Stomach smooth muscle (tissue), 2 donors: ENCODE measurements around the gene ZNF41.
"Not testable (repeated sequence)": the region's sequence is repeated elsewhere in the genome, so short reads cannot be mapped to it uniquely, and the experiment has no call there.

Source experiments
- H3K27ac ChIP-seq: one replicate; pipeline ENCODE4 v1.7.0; 2013; ENCODE audit warnings: mild to moderate bottlenecking, low read length, inconsistent platforms
- H3K27me3 ChIP-seq, 2 donors: one replicate each; pipeline ENCODE4 v1.7.0; 2013; ENCODE audit warnings: low read length in 2 of 2; ENCODE audit not compliant: insufficient read depth in 2 of 2, control insufficient read depth in 1 of 2
- H3K36me3 ChIP-seq, 2 donors: one replicate each; pipeline ENCODE4 v1.7.0; 2013; ENCODE audit warnings: low read length in 2 of 2; ENCODE audit not compliant: control insufficient read depth in 2 of 2, insufficient read depth in 2 of 2
- H3K4me1 ChIP-seq: one replicate; pipeline ENCODE4 v1.7.0; 2013; ENCODE audit warnings: low read length; ENCODE audit not compliant: control insufficient read depth, insufficient read depth
- H3K4me3 ChIP-seq, 2 donors: one replicate each; pipeline ENCODE4 v1.7.0; 2013; ENCODE audit warnings: low read length in 2 of 2
- H3K9ac ChIP-seq, 2 donors: one replicate each; pipeline ENCODE4 v1.7.0; 2013; ENCODE audit warnings: low read length in 2 of 2, mild to moderate bottlenecking in 1 of 2
- H3K9me3 ChIP-seq, 2 donors: one replicate each; pipeline ENCODE4 v1.7.0; 2013; ENCODE audit warnings: low read length in 2 of 2; ENCODE audit not compliant: control insufficient read depth in 2 of 2
- donor health status: healthy.
- donor health status: Pancreatic carcinoma.

Gene ZNF41

GRCh38 chrX:47507153-47507867 is 24.3 kb upstream of the ZNF41 start:
- peaks cover 0 to 7% of the 10 kb centered on the region in 2 donors for H3K27me3 ChIP-seq
- no peak overlapping the region for H3K9ac ChIP-seq
- H3K36me3 ChIP-seq = no peaks in the 10 kb centered on the region
- no peak overlapping the region for H3K27ac ChIP-seq
- H3K9me3 ChIP-seq = no peaks in the 10 kb centered on the region
- no peaks in the 10 kb centered on the region for H3K4me1 ChIP-seq
- H3K4me3 ChIP-seq = no peak overlapping the region

- H3K27ac ChIP-seq = no peak overlapping the region
These were observed 20.1 kb upstream of the ZNF41 start for GRCh38 chrX:47503151-47503550.

GRCh38 chrX:47502316-47503125 is 19.5 kb upstream of the ZNF41 start:
- Histone ChIP-seq H3K27ac (no peak overlapping the region), H3K36me3 (no peaks in the 10 kb centered on the region), H3K9me3 (no peaks in the 10 kb centered on the region), H3K9ac (no peak overlapping the region), H3K4me1 (no peaks in the 10 kb centered on the region), H3K27me3 (peaks cover 0 to 3% of the 10 kb centered on the region in 2 donors), H3K4me3 (no peak overlapping the region)

More at GRCh38 chrX:47503151-47503550, 20.1 kb upstream of the ZNF41 start:
- Histone ChIP-seq H3K9me3 (no peaks in the 10 kb centered on the region), H3K4me3 (no peak overlapping the region), H3K4me1 (no peaks in the 10 kb centered on the region), H3K27me3 (peaks cover 0 to 3% of the 10 kb centered on the region in 2 donors), H3K36me3 (no peaks in the 10 kb centered on the region), H3K9ac (no peak overlapping the region)

GRCh38 chrX:47501226-47502074 is 18.4 kb upstream of the ZNF41 start:
- H3K4me1 ChIP-seq = no peaks in the 10 kb centered on the region
- H3K9ac ChIP-seq = no peak overlapping the region
- H3K4me3 ChIP-seq = no peak overlapping the region
- no peak overlapping the region for H3K27ac ChIP-seq
- H3K9me3 ChIP-seq = no peaks in the 10 kb centered on the region
- no peaks in the 10 kb centered on the region for H3K36me3 ChIP-seq
- H3K27me3 ChIP-seq = peaks cover 0 to 3% of the 10 kb centered on the region in 2 donors

GRCh38 chrX:47500554-47500953 is 17.5 kb upstream of the ZNF41 start:
- Histone ChIP-seq H3K36me3 (no peaks in the 10 kb centered on the region), H3K9me3 (no peaks in the 10 kb centered on the region), H3K9ac (no peak overlapping the region), H3K27ac (no peak overlapping the region), H3K4me3 (no peak overlapping the region), H3K27me3 (peaks cover 0 to 3% of the 10 kb centered on the region in 2 donors), H3K4me1 (no peaks in the 10 kb centered on the region)

- no peak overlapping the region for H3K9ac ChIP-seq
- no peak overlapping the region for H3K27ac ChIP-seq
- no peaks in the 10 kb centered on the region for H3K4me1 ChIP-seq
- peaks cover 0 to 3% of the 10 kb centered on the region in 2 donors for H3K27me3 ChIP-seq
- no peaks in the 10 kb centered on the region for H3K9me3 ChIP-seq
- H3K4me3 ChIP-seq = no peak overlapping the region
- no peaks in the 10 kb centered on the region for H3K36me3 ChIP-seq
These were observed 16.3 kb upstream of the ZNF41 start for GRCh38 chrX:47499293-47499692.

GRCh38 chrX:47498411-47498810 is 15.4 kb upstream of the ZNF41 start:
- Histone ChIP-seq H3K36me3 (no peaks in the 10 kb centered on the region), H3K9ac (no peak overlapping the region), H3K27me3 (peaks cover 0 to 3% of the 10 kb centered on the region in 2 donors), H3K9me3 (peaks cover 0 to 2% of the 10 kb centered on the region in 2 donors), H3K4me3 (no peak overlapping the region), H3K4me1 (no peaks in the 10 kb centered on the region), H3K27ac (no peak overlapping the region)

- H3K27me3 ChIP-seq = peaks cover 0 to 3% of the 10 kb centered on the region in 2 donors
- H3K4me3 ChIP-seq = no peak overlapping the region
- no peaks in the 10 kb centered on the region for H3K4me1 ChIP-seq
- no peak overlapping the region for H3K27ac ChIP-seq
- H3K9me3 ChIP-seq = peaks cover 0 to 2% of the 10 kb centered on the region in 2 donors
- no peak overlapping the region for H3K9ac ChIP-seq
- no peaks in the 10 kb centered on the region for H3K36me3 ChIP-seq
These were observed 14.4 kb upstream of the ZNF41 start for GRCh38 chrX:47497271-47497888.

GRCh38 chrX:47492133-47492532 is 9.1 kb upstream of the ZNF41 start:
- H3K27me3 ChIP-seq, H3K4me1 ChIP-seq, H3K36me3 ChIP-seq, H3K27ac ChIP-seq, H3K9me3 ChIP-seq, H3K9ac ChIP-seq, H3K4me3 ChIP-seq: not testable (repeated sequence)
